DMS79 treated with DMSO at 0.1 percent for 48 hours (cell line): ENCODE data around the gene FOXS1.

ENCODE experiments used
- DNase-seq: peaks from one replicate; lab custom pipeline; 2025; lab: John Stamatoyannopoulos, UW

The FOXS1 gene

GRCh38 chr20:31845300-31845863 lies at the start of gene FOXS1:
TSS of gene FOXS1 (minus strand) at chr20:31845604. CDS start at chr20:31845542, 62 bp downstream.
- no peak for DNase-seq

- DNase-seq: no peak
Observed at GRCh38 chr20:31890646-31891045, 45.2 kb upstream of the FOXS1 start.

GRCh38 chr20:31883829-31884228 lies 38.4 kb upstream of the FOXS1 start:
- DNase-seq: no peak

GRCh38 chr20:31881945-31882344 lies 36.5 kb upstream of the FOXS1 start:
- DNase-seq: no peak

- peak; percentile 95 for DNase-seq
Observed at GRCh38 chr20:31879143-31879987, 34.0 kb upstream of the FOXS1 start.

GRCh38 chr20:31877684-31878083 lies 32.3 kb upstream of the FOXS1 start:
- DNase-seq: no peak

GRCh38 chr20:31875671-31876070 lies 30.3 kb upstream of the FOXS1 start:
- no peak for DNase-seq

GRCh38 chr20:31872406-31872805 lies 27.0 kb upstream of the FOXS1 start:
- DNase-seq: peak; percentile 54

- DNase-seq: no peak
Observed at GRCh38 chr20:31871618-31871954, 26.2 kb upstream of the FOXS1 start.

GRCh38 chr20:31870726-31871617 lies 25.6 kb upstream of the FOXS1 start:
- DNase-seq: no peak

GRCh38 chr20:31869942-31870725 lies 24.7 kb upstream of the FOXS1 start, which contains the start of the genes DUSP15 and TTLL9:
TSS of gene DUSP15 (minus strand) at chr20:31870527. CDS start at chr20:31870337, 190 bp downstream.
TSS of gene TTLL9 (plus strand) at chr20:31870634. CDS start at chr20:31871127, 493 bp downstream.
- peak; percentile 42 for DNase-seq

GRCh38 chr20:31869673-31869941 lies 24.2 kb upstream of the FOXS1 start:
- DNase-seq: no peak

GRCh38 chr20:31868853-31869672 lies 23.7 kb upstream of the FOXS1 start:
- DNase-seq: no peak

GRCh38 chr20:31866221-31866620 lies 20.8 kb upstream of the FOXS1 start:
- DNase-seq: no peak

GRCh38 chr20:31864521-31865400 lies 19.4 kb upstream of the FOXS1 start:
- no peak for DNase-seq

GRCh38 chr20:31863296-31864085 lies 18.1 kb upstream of the FOXS1 start:
- no peak for DNase-seq

- no peak for DNase-seq
Observed at GRCh38 chr20:31862506-31862905, 17.1 kb upstream of the FOXS1 start.

- DNase-seq: no peak
Observed at GRCh38 chr20:31862157-31862470, 16.7 kb upstream of the FOXS1 start.

- DNase-seq: peak; percentile 63
Observed at GRCh38 chr20:31861385-31862156, 16.2 kb upstream of the FOXS1 start.
